Measurements from ENCODE around the gene EPB41. TPM values are rescaled to one million over a fixed set of nuclear protein-coding genes. Genes with fewer than 3 reads are reported as not detected.

EPB41 gene
- polyA plus RNA-seq, 1 of the 3 experiments (the other 2 are of a cell fraction), result 7.4 TPM

GRCh38 chr1:29167904-29168303 lies 253.5 kb downstream of the EPB41 start:
- Histone ChIP-seq H3K9me3 (no peaks in the 10 kb centered on the region), H3K36me3 (replicated peaks in 1 of 2; ENCODE audit: control insufficient read depth in 1 of 2, insufficient read depth in 2 of 2, low read length in 1 of 2) (peaks cover 53 to 54% of the 10 kb centered on the region in 2 experiments), H2AFZ (ENCODE audit: low read depth) (no peak overlapping the region), H3K4me3 (ENCODE audit: low read depth in 2 of 2, low read length in 1 of 2) (no peak overlapping the region), H3K27ac (ENCODE audit: low read depth in 2 of 2, low read length in 1 of 2) (no peak overlapping the region), H3K27me3 (ENCODE audit: insufficient read depth) (no peaks in the 10 kb centered on the region), H3K4me1 (ENCODE audit: control insufficient read depth in 1 of 2, insufficient read depth in 2 of 2, low read depth in 1 of 2, low read length in 1 of 2) (peaks cover 3 to 20% of the 10 kb centered on the region in 2 experiments; a peak in 3 of 4 replicates), H3K79me2 (ENCODE audit: insufficient read depth) (peaks cover 100% of the 10 kb centered on the region), H3K4me2 (no peak overlapping the region), H3K9ac (no peak overlapping the region), H3K9me2 (no peaks in the 10 kb centered on the region), H4K20me1 (ENCODE audit: insufficient read depth) (peaks cover 97% of the 10 kb centered on the region), H3F3A (replicated peaks; ENCODE audit: insufficient read depth) (peaks cover 4% of the 10 kb centered on the region)
- ChIA-PET POLR2A (interaction anchor here (2.7 kb wide), 1 partner anchor 14 kb away, joined by 14 read pairs; the partner anchor contains the start of gene SRSF4), CTCF (interaction anchor here (1.4 to 2.7 kb wide), 2 partner anchors 10 to 35 kb away, joined by 4 to 10 read pairs; no protein-coding TSS in a partner anchor)
- DNase-seq, result no peak
- TF ChIP-seq GABPA (IDR thresholded peaks at IDR 0.05; ENCODE audit: low read depth) (no peak), CHD2 (IDR thresholded peaks at IDR 0.05; ENCODE audit: low read length, partially characterized antibody) (no peak), TEAD4 (IDR thresholded peaks at IDR 0.05; ENCODE audit: borderline replicate concordance, insufficient read depth) (no peak), SIN3A (IDR thresholded peaks at IDR 0.05; ENCODE audit: borderline replicate concordance, low read depth, low read length) (no peak), NFIC (IDR thresholded peaks at IDR 0.05; ENCODE audit: borderline replicate concordance) (no peak), ZBTB33 (IDR thresholded peaks at IDR 0.05; ENCODE audit: borderline replicate concordance, low read depth) (no peak)
- WGBS (ENCODE audit: low lambda C conversion rate), result 97% methylated on average over 9 of the region's 9 CpGs

Small RNA genes within 50 kb of the gene (small RNA-seq; reads per million reads assigned to genes)
- gene RF00017, result 0 reads per million in 7 experiments
- gene RF00019, result 0 reads per million in 7 experiments

Other genes starting within 250 kb of the EPB41 start
- 3.6 TPM in 2 replicates for gene GMEB1, start 245.8 kb upstream of the EPB41 start, polyA plus RNA-seq (2012; rRNA removed)
- 45.2 and 54.8 TPM in 2 replicates for gene YTHDF2, start 177.6 kb upstream of the EPB41 start, polyA plus RNA-seq (2012; rRNA removed)
- gene OPRD1, start 102.4 kb upstream of the EPB41 start, polyA plus RNA-seq (2012; rRNA removed), result 0.07 and 0.24 TPM in 2 replicates
- 1.5 and 2.0 TPM in 2 replicates for gene TMEM200B, start 209.3 kb downstream of the EPB41 start, polyA plus RNA-seq (2012; rRNA removed)

All from SK-N-SH (cell line).